ENCODE data around the gene P3H2. TPM values are rescaled to one million over a fixed set of nuclear protein-coding genes. Genes with fewer than 3 reads are reported as not detected.
"Not testable (repeated sequence)": the region's sequence is repeated elsewhere in the genome, so short reads cannot be mapped to it uniquely, and the experiment has no call there.

P3H2 gene
- total RNA-seq, 1 experiment from 2014 or later, result 95.5 TPM

DNA sequence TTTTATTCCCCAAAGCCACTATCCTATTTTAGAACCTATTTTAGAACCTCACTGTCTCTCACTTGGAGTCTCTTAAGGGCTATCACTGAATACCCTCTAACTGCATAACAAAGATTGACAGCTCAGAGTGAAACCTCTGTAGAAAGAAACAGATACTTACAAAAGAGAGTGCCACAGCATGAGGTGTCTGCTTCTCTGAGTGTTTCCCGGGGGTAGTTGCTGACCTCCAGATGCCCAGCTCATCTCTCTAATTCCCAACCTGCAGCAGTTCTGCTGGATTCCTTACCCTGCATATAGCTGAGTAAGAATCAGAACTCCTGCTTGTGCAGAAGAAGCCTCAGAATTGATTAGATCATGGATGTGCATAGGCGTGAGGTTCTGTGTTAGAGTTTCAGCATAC is 34.5 kb downstream of the P3H2 start:
- DNase-seq (ENCODE audit: low read depth), result no peak

DNA sequence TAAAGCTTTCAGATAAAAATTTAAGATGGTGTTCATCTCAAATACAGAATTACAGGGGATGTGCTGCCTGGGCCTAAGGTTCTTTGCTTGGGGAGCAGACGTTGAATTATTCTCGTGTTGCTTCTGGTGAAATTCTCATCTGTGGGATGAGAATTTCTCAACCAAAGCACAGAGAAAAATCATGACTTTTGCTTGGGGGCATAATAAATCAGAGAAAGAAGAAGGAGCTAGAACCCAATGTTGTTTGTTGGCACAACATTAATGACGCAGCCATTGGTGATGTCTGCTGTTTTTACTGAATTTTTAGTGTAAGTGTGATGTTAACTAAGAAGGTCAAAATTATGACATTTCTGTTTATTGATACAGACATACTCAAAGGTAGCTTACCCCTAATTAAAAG is 35.7 kb downstream of the P3H2 start:
- DNase-seq (ENCODE audit: low read depth), result peak; percentile 61

DNA sequence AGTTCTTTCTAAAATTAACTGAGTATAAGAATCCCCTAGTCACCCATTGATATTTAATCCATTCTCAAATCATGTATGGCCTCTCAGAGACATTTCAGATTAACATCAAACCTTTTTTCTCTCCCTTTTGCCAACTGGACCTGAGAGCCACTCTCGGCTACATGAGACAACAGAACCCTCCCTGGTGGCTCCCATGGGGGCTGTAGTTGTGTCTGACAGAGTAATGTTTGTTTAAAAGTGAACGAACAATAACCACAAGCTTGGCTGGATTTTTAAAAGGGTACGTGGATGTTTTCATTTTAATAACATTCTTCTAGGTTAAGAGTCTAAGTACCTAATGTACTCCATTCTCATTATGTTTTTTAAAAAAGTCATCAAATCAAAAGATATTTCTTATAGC is 37.1 kb downstream of the P3H2 start:
- DNase-seq (ENCODE audit: low read depth), result no peak

DNA sequence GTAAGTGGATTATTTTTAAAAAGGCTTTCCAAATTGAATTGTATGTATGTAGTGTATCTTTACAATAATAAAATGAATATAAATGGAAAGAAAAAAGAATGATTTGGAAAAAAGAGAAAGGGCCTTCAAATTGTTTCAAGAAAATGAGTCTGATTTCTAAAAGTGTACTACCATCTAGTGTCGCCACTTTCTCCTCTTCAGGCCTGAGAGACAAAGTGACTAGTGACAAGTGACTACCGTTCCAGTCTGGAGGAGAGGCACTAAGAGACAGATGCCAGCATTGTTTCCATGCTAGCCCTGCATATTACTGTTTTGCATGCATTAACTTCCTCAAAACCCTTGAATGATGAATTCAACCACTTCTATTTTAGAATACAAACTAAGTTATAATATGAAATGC is 39.3 kb downstream of the P3H2 start:
- no peak for DNase-seq (ENCODE audit: low read depth)

DNA sequence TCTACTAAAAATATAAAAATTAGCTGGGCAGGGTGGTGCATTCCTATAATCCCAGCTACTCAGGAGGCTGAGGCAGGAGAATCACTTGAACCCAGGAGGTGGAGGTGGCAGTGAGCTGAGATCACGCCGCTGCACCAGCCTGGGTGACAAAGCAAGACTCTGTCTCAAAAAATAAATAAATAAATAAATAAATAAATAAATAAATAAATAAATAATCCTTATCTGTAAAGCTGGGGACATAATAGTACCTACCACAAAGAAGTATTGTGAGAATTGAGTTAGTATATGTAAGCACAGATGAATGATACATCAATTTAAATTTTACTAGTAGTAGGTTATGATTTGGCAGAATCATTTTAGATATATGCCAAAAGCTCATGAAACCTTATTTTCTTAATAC is 41.5 kb downstream of the P3H2 start:
- not testable (repeated sequence) for DNase-seq (ENCODE audit: low read depth)

DNA sequence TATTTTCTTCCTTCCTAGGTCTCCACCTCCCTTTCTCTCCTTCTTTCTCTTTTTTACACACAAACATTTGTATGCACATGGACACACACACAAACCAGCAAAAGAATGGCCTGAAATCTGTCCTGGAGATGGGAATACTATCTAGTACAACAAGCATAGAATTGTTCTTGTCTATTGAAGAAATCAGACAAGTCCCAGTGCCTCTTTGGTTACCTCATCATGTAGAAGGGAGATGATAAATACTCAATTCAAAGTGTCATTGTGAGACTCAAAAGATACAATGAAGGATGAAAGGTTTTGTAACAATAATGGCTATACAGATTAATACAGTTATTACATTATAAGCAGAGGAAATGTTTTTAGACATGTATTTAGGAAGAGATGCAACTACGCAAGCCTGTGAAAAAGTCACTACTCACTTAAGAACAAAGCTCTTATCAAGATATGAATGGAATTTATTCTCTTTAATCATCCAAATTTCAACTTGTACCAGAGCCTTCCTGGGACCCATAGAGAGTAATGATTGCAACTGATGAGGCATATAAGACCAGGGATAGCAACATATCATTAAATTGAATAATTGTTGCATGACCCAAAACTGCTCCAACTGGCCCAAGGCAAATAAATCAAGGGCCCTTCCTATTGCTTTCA is 43.2 kb downstream of the P3H2 start:
- DNase-seq (ENCODE audit: low read depth), result no peak

DNA sequence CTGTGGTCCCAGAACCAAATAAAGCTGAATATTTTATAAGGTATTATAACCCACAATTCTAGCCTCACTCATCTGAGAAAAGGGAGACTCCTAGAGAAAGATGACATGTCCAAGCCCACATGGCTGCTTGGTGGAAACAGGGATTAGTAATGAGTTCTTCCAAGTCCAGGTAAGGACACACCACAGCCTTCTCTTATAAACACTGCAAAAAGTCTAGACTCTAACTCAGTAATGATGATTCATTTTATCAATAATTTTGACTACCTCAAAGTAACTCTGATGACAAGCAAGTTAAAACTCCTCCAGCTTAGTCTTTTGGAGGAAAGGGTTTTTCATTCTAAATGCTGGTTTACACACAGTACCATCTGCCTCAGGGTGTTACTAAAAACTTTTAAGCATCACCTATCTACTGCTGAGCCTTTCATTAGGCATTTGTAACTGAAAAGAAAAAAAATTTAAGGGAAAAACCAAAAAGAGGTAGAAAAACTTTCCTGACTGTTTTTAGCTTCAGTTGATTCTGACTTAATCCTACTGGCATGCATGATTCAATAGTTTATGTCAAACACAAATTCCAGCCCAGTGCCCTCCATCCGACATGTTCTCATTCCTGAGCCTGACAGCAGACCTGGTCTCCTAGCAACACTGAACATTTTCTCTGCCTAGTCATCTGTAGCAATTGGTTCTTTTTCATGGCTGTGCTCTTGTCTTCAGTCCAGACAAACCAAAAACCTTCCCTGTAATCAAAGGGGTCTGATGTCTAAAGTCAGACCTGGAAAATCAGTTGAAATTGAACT is 43.9 kb downstream of the P3H2 start:
- peak; percentile 100 for DNase-seq (ENCODE audit: low read depth)

DNA sequence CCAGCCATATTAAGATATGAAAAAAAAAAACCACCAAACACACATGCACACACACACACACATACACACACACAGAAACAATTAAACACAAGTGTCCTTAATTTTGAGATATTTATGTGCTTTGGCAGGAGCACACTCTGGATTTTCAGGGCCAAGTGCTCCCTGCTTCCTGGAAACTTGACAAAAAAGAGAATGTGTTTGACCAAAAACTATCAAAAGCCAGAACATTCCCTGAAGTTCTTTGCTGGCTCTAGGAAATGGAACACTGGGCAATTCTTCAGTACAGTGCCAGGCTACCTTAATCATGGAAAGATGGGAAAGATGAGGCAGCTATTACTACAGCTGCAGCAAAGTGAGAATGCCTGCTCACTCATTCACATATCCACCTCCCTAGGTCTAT is 44.6 kb downstream of the P3H2 start:
- DNase-seq (ENCODE audit: low read depth), result peak; percentile 48

DNA sequence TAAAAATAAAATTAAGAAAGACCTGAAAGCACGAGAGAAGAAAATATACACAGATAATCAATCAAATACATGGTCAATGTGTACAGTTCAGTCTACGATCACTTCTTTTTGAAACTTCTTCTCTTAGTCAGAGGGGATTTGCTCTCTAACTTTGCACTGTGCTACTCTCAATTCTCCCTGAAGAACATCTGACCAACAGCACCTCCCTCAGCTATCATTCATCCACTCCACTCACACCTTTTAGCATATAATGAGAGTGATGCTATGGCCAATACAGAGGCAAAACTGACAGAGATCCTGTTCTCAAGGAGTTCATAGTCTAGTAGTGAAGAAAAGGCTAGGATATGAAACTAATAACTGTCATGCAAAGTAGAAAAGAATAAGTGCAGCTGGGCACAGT is 45.9 kb downstream of the P3H2 start:
- DNase-seq (ENCODE audit: low read depth), result no peak

DNA sequence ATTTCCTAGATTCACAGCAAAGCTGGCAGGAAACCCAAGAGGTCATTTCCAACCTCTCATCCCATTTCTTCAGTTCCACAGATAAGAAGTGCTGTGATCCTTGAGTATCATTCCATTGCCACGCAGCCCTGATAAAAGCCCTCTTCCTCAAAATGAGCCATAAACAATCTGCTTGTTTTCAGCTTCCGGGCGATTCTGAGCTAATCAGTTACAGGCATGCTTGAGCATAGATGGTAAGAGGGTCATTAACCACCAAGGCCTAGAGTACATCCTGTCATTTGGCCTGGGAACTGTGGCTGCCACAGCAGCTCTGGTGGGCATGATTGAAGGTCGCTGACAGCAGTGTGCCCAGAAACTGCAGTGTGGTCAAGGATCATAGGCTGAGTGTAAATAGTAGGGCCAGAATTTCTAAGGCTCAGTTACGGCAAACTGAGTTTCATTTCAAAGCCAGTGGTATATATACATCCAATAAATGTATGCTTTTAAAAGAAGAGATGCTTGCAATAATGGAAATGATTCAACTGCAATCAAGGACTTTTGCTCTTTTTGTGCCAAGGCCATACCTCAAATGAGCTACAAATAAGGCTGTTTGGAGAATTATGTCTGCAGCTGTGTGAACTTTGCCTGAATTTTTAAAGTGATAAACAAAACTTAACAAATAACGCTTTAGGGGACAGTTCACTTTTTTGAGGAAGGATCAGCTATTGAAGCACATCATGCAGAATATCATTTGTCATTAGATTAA is 47.3 kb downstream of the P3H2 start:
- DNase-seq (ENCODE audit: low read depth), result peak; percentile 56

DNA sequence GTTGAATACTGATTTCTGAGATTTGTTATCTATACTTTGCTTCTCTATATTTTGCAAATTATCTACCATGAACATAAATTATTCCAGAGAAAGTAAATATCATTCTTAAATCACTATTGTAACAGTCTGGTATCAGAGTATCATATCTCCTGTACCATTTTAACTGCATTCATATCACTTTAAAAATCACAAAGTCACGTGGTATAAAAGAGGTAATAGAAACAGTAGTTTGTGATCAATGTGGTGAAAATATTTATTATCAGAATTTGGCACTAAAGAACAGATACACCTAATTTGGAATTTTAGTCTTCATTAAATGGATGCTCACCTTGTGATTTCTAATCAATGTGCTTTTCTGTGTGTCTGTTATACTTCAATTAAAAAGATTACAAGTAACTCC is 47.8 kb downstream of the P3H2 start:
- no peak for DNase-seq (ENCODE audit: low read depth)

DNA sequence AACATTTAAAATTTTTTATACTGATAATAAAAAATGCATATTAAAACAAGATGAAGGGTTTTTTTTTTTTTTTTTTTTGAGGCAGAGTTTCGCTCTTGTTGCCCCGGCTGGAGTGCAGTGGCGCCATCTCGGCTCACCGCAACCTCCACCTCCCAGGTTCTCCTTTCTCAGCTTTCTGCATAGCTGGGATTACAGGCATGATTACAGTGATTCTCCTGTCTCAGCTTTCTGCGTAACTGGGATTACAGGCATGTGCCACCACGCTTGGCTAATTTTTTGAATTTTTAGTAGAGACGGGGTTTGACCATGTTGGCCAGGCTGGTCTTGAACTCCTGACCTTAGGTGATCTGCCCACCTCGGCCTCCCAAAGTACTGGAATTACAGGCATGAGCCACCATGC is 48.8 kb downstream of the P3H2 start:
- DNase-seq (ENCODE audit: low read depth), result not testable (repeated sequence)

DNA sequence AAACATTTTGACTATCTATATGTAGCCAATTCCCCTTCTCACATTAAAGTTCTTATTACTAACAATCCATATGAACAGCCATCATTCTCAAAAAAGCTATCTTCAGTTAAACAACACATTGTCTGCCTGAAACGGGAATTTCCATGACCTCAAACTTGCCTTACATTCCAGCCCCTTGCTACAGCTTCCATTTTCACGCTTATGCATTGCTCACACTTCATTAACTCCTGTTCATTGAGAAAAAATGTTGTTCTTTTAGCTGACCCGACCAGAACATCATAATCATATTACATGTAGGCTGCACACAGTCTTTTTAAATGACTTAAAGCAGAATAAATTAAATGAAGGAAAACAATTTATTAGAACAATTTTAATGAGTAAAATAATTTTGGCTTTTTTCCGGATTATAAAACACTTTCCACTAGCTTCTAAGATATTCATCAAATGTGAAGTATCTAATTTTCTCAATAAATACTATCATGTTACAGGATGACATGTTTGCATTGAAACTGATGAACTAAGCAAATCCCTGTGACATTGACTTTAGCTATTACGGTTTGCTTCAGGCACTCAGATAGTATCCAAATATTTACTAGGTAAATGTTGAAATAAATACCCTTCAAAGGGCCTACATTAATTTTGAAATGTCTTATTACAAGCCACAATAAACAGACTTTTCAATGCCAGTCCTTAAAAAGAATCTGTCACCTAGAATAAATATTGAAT is 49.9 kb downstream of the P3H2 start:
- peak; percentile 68 for DNase-seq (ENCODE audit: low read depth)

DNA sequence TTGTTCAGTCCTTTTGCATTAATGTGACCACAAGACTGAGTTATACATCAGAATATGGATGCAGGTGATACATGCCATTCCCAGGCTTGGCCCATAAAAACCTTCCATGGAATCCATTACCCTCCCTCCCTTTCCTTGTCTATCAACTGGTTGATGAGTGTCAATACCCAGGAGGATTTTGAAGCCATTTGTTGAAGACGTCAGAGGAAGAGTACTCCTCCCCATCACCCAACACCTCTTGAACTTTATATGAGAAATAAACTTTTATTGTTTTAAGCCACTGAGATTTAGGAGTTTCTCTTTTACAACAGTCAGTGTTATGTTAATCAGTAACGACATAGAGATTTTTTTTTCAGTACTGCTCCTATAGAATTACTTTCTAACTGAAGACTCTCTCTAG is 55.5 kb downstream of the P3H2 start:
- no peak for DNase-seq (ENCODE audit: low read depth)

DNA sequence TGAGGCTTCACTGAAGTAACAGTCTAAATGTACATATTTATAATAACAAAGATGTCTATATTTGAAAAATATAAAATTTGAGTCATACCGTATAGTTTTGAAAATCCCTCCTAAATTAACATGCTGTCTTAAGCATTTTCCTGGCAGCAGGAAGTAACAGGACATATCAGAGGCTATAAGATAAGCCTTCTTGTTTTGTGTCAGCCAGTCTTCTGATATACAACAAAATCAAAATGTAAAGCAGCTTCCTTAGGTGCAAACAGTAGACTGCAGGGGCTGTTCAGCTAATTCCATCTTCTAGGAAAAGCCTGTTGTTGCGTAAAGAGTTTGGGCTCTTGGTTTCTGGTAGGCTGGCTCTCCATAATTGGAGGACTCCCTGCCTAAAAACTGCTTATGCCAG is 56.0 kb downstream of the P3H2 start:
- DNase-seq (ENCODE audit: low read depth), result no peak

DNA sequence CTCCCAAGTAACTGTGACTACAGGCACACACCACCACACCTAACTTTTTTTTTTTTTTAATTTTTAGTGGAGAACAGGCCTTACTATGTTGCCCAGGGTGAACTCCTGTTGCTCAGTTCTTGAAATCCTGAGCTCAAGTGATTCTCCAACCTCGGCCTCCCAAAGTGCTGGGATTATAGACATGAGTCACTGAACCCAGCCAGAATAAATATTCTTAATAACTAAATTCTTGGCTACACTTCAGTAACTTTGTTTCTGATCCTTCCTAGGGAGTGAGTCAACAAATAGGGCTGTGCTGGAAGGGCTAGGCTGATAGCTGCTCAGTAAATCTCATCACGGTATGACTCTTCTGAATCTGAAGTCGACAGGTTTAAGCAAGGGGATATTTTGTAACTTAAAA is 56.6 kb downstream of the P3H2 start:
- DNase-seq (ENCODE audit: low read depth), result peak; percentile 98

DNA sequence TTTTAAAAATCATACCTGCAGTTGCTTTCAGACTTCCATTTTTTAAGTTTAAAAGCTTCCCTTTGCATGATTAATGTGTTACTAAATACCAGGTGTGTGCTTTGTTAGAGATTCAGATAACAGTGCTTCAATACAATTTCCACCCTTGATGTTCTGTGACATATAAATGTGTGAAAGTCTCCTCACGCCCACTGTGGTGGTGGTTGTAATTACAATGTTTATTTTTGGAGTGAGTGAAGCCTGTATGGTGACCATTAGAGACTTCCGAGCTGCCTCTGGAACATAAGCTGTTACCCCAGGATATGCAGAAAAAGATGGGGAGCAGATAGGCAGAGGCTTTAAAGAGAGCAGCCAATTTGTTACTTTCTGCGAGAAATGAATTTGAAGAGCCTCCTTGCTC is 57.2 kb downstream of the P3H2 start:
- DNase-seq (ENCODE audit: low read depth), result no peak

DNA sequence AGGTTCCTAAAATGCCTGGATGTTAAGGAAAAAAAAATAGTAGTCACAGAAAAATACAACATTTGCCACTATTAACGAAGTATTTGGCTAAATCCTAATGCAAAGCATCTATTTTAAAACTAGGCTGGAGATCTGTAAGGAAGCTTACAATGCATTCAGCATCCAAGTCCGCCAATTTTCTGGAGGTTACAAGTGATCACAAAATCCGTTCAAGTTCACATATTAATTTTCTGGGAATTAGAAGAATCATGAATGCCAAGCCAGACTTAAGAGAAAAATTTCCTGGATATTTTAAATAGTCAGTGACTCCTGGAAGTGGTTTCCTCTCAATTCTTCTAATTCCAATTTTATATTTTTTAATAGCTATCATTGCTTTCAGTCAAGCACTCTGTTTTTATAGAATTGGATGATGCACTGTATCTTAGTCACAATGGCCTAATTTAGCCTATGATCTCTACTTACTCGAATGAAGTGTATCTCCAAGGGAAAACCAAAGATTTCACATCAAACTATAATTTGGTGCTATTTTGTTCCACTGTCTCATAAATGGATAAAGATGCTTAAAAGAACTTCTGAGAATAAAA is 60.4 kb downstream of the P3H2 start:
- no peak for DNase-seq (ENCODE audit: low read depth)

DNA sequence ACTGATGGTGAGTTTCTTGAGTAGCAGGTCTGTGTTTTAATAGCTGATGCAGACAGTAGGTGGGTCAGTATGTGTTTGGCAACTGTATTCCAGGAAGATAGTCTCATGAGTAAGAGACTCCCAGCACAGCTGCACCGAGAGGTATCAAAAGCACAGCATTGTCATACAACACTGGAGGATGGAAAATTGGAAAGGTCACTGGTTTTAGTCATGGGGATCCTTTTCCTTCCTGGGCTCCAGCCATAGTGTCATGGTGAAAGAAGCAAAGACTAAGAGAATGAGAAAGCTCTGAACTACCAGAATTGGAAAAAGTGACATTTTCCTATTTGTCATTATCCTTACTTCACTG is 61.5 kb downstream of the P3H2 start:
- peak; percentile 51 for DNase-seq (ENCODE audit: low read depth)

DNA sequence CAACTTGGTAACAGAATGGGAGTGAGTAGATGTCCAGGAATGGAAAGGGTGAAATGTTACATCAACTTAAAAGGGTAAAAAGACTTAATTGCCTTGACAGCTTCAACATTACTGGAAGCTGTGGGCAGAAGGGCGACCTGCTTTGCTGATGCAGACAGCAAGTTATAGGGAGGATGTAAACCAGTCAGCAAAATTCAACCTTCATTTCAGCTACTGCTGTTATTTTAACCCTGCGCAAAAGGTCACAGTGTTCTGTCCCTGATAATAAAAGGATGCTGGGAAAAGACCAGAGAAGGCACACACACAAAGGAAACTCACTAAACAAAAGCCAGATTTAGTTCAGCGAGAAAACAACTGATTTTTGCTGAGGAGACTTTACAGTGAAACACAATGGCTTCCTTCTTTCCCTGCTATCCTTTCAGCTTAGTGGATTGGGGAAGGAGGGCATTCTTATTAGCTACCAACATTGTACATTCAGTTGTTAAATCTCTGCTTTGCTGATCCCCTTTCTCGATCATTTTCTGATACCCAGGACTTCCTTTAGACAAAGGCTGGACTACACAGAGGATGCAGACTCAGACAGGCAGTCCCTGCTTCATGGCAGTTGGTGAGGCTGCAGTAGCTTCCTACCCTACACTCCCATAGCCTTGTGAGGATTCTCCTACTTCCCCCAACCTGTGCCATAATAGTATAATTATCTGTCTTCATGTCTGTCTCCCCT is 62.0 kb downstream of the P3H2 start:
- peak; percentile 63 for DNase-seq (ENCODE audit: low read depth)

DNA sequence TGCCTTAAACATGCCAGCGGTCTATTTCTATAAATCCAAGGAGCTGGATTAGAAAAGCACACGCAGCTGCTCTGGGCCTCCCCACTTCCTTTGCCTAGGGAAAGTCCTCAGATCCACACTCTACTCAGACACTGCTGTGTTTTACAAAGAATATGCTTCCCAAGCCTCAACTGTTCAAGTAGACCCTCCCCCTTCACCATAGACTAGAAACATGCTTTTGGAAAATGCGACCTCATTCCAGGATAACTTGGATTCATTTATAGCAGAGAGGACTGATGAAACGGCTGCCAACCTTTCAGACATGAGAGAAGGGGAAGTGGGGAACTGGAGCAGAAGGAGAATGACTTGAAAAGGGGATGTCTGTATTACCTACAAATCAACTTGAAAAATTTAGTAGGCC is 64.0 kb downstream of the P3H2 start:
- no peak for DNase-seq (ENCODE audit: low read depth)

All from M059J (cell line).